ENCODE results near the gene CHEK2. TPM values are rescaled to one million over a fixed set of nuclear protein-coding genes. Genes with fewer than 3 reads are reported as not detected.
A peak's percentile ranks its signal among the peaks of the same experiment; 100 is the strongest.

CHEK2 gene
- total RNA-seq: 1 to 10 TPM in 1 of 2 donors, under 1 TPM in 1; 0.66 to 2.1 TPM

DNA sequence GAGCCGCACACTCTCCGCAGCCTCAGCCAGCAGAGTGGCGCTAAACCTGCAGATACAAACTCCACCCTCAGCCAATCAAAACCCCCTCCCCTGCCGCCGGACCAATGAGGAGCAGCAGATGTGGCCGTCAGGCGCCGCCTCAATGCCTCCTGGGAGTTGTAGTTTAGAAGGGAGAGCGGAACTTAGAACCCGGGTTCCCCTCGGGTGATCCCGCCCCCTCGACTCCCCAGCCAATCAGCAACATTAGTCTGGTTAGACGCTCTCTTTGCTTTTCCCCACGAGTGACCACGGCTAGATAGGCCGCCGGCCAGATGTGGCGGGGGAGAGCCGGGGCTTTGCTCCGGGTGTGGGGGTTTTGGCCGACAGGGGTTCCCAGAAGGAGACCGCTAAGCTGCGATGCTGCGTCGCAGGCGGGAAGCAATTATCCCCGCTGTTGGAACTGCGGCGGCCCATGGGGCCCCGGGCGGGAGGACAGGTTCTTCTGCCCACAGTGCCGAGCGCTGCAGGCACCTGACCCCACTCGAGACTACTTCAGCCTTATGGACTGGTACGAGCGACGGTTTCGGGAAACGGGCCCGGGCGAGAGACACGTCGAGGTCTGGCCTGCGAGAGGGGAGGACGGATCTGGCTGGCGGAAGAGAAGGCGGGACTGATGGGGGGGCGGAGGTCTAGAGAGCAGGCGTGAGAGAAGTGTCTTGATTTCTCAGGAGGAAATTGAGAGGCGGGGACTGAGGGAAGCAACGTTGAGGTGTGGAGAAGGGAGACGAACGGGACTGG lies at the start of gene CHEK2, which contains the start of gene HSCB:
TSS of gene CHEK2 (minus strand) at position 36 of the 777 bp plus-strand sequence. CDS start 7,099 bp downstream, outside the sequence.
TSS of gene HSCB (plus strand) at position 255 of the 777 bp plus-strand sequence. CDS start at position 312, 57 bp downstream.
- H3K9me3 ChIP-seq: no peaks in the 10 kb centered on the region
- H3K27ac ChIP-seq: peak within 1 kb of the TSS; percentile 91 to 99 (median 96)
- H3K4me1 ChIP-seq: peaks cover 7% of the 10 kb centered on the region
- DNase-seq (peak; percentile 97 to 99 (median 98)), ATAC-seq (peak; percentile 97)
- TF ChIP-seq POLR2A (IDR thresholded peaks at IDR 0.05): peak; percentile 37 to 92 (median 90)
- peak in 2 of 7 experiments; percentile 18 to 27 for TF ChIP-seq CTCF (IDR thresholded peaks at IDR 0.05)
- intact Hi-C loops (cut with DNase I): no loop called here
- peak within 1 kb of the TSS; percentile 81 to 96 for H3K4me3 ChIP-seq
- 0 to 1% methylated on average over 20 to 54 of the region's 54 CpGs for WGBS, 2 donors
- no peaks in the 10 kb centered on the region for H3K27me3 ChIP-seq
- peaks cover 0 to 8% of the 10 kb centered on the region in 2 donors for H3K36me3 ChIP-seq (replicated peaks in 1 of 2; ENCODE audit: insufficient read depth in 1 of 2, low read depth in 2 of 2)

- Histone ChIP-seq H3K4me3 (no peak overlapping the region), H3K4me1 (peaks cover 47% of the 10 kb centered on the region), H3K27ac (peak overlapping the region in 3 of 4 donors; percentile 64 to 100 (median 70)), H3K36me3 (replicated peaks in 1 of 2; ENCODE audit: insufficient read depth in 1 of 2, low read depth in 2 of 2) (peaks cover 13 to 17% of the 10 kb centered on the region in 2 donors), H3K9me3 (no peaks in the 10 kb centered on the region), H3K27me3 (no peaks in the 10 kb centered on the region)
- TF ChIP-seq POLR2A (IDR thresholded peaks at IDR 0.05): no peak
- no peak for TF ChIP-seq CTCF (IDR thresholded peaks at IDR 0.05)
- intact Hi-C loops (cut with DNase I): no loop called here
- DNase-seq: no peak
- no peak for ATAC-seq
- WGBS, 2 donors: 69 to 81% methylated on average over 5 of the region's 5 CpGs
Measured at GRCh38 chr22:28791124-28791523, 49.5 kb upstream of the CHEK2 start.

DNA sequence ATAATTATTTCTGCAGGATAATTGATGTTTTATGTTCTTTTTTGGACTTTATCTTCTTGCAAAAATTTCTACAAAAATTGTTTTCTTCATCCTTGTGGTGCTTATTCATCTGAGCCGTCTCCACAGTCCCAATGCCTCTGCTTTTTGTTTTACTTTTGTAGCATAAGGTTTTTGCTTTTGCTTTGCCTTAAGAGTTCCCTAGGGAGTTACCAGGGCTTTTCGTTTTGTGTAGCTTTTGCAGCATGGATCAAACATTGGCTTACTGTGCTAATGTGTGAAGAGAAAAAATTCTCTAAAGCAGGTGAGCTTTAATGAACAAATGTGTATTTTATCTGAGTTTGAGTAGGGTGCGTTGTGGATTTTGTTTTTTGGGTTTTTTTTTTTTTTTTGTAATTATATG lies 47.0 kb upstream of the CHEK2 start:
- Histone ChIP-seq H3K9me3 (no peaks in the 10 kb centered on the region), H3K27me3 (no peaks in the 10 kb centered on the region), H3K27ac (no peak overlapping the region), H3K36me3 (replicated peaks in 1 of 2; ENCODE audit: insufficient read depth in 1 of 2, low read depth in 2 of 2) (peaks cover 0 to 10% of the 10 kb centered on the region in 2 donors), H3K4me3 (no peak overlapping the region), H3K4me1 (peaks cover 35% of the 10 kb centered on the region)
- 61 to 65% methylated on average over 3 of the region's 3 CpGs for WGBS, 2 donors
- intact Hi-C loops (cut with DNase I): loop anchor here (10.0 kb wide), 1 partner anchor 46 kb away; no protein-coding TSS in a partner anchor
- DNase-seq (no peak), ATAC-seq (no peak)
- no peak for TF ChIP-seq POLR2A (IDR thresholded peaks at IDR 0.05)
- TF ChIP-seq CTCF (IDR thresholded peaks at IDR 0.05): no peak

GRCh38 chr22:28783786-28784671 lies 42.4 kb upstream of the CHEK2 start:
- intact Hi-C loops (cut with DNase I): loop anchor here (10.0 kb wide), 1 partner anchor 51 kb away; no protein-coding TSS in a partner anchor
- ATAC-seq (peak; percentile 27), DNase-seq (peak in 1 of 4 donors; percentile 10)
- H3K4me3 ChIP-seq: no peak overlapping the region
- peaks cover 6 to 16% of the 10 kb centered on the region in 2 donors for H3K36me3 ChIP-seq (replicated peaks in 1 of 2; ENCODE audit: insufficient read depth in 1 of 2, low read depth in 2 of 2)
- peaks cover 28% of the 10 kb centered on the region for H3K4me1 ChIP-seq
- H3K27ac ChIP-seq: peak overlapping the region; percentile 4 to 53 (median 38)
- WGBS, 2 donors: 32 to 50% methylated on average over 4 of the region's 4 CpGs
- TF ChIP-seq CTCF (IDR thresholded peaks at IDR 0.05) (no peak), POLR2A (IDR thresholded peaks at IDR 0.05) (no peak)
- no peaks in the 10 kb centered on the region for H3K9me3 ChIP-seq
- no peaks in the 10 kb centered on the region for H3K27me3 ChIP-seq

All from body of pancreas (tissue), 4 donors.